SK-N-DZ (cell line): Measurements from ENCODE around the gene RIOX2.
A peak's percentile ranks its signal among the peaks of the same experiment; 100 is the strongest.
"Not testable (repeated sequence)": the region's sequence is repeated elsewhere in the genome, so short reads cannot be mapped to it uniquely, and the experiment has no call there.

Experiments used
- DNase-seq: peaks from one replicate; pipeline ENCODE4 v3.0.0-alpha.2; 2015; ENCODE audit warnings: low spot score

RIOX2 gene

GRCh38 chr3:97911459-97911858, 60.8 kb downstream of the RIOX2 start:
- DNase-seq, result peak; percentile 76

DNA sequence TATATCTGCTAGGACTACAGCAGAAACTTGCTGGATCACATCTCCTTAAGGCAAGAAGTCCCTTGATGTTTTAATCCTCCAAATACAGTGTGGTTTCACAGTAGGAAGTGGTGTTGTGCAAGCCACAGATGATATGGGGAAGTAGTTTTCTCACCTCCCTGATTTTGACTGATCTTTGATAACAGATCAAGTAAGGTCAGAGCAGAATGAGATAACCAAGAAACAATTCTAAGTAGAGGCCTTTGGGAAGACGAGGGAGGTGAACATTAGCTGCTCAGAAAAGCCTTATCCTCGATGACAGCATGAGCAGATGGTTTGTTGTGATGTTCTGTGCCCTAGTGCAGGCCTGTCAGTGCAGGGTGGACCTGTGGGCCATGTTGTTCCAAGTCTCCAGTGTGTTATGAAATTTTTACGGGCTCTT, 61.3 kb downstream of the RIOX2 start:
- DNase-seq, result peak; percentile 63

DNA sequence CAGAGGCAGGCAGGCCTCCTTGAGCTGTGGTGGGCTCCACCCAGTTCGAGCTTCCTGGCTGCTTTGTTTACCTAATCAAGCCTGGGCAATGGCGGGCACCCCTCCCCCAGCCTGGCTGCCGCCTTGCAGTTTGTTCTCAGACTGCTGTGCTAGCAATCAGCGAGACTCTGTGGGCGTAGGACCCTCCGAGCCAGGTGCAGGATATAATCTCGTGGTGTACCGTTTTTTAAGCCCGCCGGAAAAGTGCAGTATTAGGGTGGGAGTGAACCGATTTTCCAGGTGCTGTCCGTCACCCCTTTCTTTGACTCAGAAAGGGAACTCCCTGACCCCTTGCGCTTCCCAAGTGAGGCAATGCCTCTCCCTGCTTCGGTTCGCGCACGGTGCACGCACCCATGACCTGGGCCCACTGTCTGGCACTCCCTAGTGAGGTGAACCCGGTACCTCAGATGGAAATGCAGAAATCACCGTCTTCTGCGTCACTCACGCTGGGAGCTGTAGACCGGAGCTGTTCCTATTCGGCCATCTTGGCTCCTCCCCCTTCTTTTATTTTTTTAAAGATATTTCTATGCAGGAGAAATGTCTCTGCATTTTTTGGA, 61.9 kb downstream of the RIOX2 start:
- not testable (repeated sequence) for DNase-seq

DNA sequence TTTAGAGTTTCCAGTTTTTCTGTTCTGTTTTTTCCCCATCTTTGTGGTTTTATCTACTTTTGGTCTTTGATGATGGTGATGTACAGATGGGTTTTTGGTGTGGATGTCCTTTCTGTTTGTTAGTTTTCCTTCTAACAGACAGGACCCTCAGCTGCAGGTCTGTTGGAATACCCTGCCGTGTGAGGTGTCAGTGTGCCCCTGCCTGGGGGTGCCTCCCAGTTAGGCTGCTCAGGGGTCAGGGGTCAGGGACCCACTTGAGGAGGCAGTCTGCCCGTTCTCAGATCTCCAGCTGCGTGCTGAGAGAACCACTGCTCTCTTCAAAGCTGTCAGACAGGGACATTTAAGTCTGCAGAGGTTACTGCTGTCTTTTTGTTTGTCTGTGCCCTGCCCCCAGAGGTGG, 62.4 kb downstream of the RIOX2 start:
- DNase-seq, result not testable (repeated sequence)

- DNase-seq, result no peak
Observed at GRCh38 chr3:97901313-97902248, 70.7 kb downstream of the RIOX2 start.

GRCh38 chr3:97899331-97899730, 72.9 kb downstream of the RIOX2 start:
- no peak for DNase-seq

DNA sequence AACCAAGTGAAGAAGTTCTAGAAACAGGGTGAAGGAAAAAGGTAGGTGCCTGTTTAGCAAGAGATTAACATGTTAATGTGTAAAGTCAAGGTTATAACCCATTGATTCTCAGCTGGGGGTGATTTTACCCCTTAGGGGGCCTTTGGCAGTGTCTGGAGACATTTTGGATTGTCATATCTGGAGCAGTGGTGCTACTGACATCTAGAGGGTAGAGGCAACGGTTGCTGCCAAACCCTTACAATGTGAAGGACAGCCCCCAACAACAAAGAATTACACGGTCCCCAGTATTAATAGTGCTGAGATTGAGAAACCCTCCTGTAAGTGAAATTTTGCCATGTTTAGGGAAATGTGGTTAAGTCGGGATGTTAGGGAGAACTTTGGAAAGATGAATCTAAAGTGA, 75.7 kb downstream of the RIOX2 start:
- DNase-seq, result no peak

DNA sequence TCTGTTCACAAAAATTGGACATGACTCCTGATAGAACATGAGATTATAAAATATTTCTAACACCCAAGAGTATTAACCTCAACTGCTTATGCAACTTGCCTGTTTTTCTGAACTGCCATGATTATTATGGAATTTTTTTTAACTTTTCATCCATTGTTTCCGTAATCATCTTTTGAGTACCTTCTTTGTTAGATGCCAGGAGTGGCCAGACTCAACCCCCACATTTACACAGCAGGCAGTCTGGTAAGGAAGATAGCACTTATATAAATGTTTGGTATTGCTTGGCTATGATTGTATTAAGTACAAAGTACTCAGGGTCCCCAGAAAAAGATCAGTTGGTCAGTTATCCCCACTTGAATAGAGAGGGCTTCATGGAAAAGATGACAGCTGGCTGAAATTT, 76.1 kb downstream of the RIOX2 start:
- no peak for DNase-seq

- no peak for DNase-seq
Observed at GRCh38 chr3:97895216-97895615, 77.0 kb downstream of the RIOX2 start.

- DNase-seq, result no peak
Observed at GRCh38 chr3:97892852-97893251, 79.4 kb downstream of the RIOX2 start.
